Activated T-cell treated with anti-CD3 and anti-CD28 coated beads for 48 hours (primary cell): ENCODE data around the gene LRRC15.

Experiments
- DNase-seq: peaks from one replicate; pipeline ENCODE4 v3.0.0-alpha.2; 2020; ENCODE audit warnings: low read depth

Gene LRRC15

DNA sequence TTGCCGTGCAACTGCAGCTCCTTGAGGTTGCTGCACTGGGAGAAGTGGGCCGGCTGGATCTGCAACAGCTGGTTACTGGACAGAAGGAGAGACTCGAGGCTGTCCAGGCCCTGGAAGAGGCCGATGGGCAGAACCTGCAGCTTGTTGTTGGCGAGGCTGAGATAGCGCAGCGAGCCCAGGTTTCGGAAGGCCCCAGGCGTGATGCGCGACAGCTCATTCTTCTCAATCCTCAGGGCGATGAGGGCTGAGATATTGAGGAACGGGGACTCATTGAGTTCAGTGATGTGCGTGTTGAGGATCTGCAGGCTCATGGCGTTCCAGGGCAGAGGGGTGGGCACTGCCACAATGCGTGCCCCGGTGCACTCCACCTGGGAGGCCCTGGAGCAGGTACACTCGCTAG lies 9.0 kb downstream of the LRRC15 start:
- DNase-seq, result no peak

GRCh38 chr3:194357681-194358080 lies 11.9 kb downstream of the LRRC15 start:
- DNase-seq, result no peak

DNA sequence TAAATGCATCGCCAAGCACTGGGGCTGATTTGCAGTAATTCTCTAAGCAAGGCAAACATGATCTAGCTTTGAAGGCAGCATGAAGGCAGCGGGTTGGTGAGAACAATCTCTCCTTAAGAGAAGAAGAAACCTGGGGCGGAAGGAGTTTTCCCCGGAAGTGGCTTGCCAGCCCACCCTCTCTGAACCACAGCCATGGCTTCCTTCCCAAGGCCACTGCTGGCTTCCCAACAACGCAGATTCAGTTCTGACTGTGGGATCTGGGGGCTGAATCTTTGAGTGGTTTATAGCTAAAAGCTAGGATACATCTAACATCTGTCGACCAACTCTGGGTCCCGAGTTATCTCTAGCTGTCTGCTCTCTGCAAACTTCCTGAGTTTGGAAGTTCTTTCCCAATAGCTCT lies 14.2 kb downstream of the LRRC15 start:
- no peak for DNase-seq

DNA sequence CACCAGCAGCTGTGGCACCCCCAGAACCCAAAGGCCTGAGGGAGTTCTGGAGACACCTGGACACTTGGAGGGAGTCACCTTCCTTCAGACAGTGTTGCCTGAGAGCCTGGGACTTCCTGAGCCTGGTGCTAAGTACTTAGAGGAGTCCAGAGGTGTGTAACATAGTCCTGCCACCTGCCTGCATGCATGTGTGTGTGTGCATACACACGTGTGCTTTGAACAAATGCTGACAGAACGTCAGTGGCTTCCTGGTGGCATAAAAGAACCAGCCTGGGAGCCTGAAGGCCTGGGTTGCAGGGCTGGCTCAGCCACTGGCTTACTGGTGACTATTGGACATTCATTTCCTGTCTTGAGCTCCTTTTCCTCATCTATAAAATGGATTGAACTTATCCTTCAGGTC lies 15.2 kb downstream of the LRRC15 start:
- DNase-seq, result no peak

- DNase-seq, result no peak
These were observed 16.8 kb downstream of the LRRC15 start for GRCh38 chr3:194352667-194353246.

DNA sequence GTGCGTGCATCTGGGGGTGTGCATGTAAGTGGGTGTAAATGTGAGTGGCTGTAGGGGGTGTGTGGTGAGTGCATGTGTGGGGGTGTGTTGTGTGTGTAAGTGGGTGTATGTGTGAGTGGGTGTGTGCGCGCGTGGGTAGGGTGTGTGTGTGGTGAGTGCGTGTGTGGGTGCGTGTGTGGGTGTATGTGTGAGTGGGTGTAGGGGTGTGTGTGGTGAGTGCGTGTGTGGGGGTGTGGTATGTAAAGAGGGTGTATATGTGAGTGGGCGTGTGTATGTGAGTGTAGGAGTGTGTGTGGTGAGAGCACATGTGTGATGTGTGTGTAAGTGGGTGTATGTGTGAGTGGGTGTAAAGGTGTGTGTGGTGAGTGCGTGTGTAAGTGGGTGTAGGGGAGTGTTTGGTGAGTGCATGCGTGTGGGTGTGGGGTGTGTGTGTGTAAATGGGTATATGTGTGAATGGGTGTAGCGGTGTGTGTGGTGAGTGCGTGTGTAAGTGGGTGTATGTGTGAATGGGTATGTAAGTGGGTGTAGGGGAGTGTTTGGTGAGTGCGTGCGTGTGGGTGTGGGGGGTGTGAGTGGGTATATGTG lies 17.5 kb downstream of the LRRC15 start:
- no peak for DNase-seq

GRCh38 chr3:194351080-194351672 lies 18.4 kb downstream of the LRRC15 start, which contains the start of gene CPN2:
Gene CPN2 (minus strand): TSS chr3:194351328. CDS start chr3:194342702, 8,626 bp downstream.
- no peak for DNase-seq

DNA sequence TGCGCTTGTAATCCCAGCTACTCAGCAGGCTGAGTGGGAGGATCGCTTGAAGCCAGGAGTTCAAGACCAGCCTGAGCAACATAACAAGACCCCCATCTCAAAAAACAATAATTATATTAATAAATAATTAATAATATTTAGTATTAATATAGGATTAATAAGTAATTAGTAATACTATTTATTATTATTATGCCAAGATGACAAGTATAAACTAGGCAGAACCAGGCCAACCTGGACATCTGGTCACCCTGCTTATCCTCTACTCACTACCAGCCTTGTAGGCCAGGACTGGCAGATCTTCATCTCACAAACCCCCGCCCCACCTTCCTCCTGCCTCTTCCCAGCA lies 18.8 kb downstream of the LRRC15 start:
- DNase-seq, result no peak

- no peak for DNase-seq
These were observed 21.2 kb downstream of the LRRC15 start for GRCh38 chr3:194348354-194348753.

- DNase-seq, result no peak
These were observed 22.9 kb downstream of the LRRC15 start for GRCh38 chr3:194346621-194347020.

DNA sequence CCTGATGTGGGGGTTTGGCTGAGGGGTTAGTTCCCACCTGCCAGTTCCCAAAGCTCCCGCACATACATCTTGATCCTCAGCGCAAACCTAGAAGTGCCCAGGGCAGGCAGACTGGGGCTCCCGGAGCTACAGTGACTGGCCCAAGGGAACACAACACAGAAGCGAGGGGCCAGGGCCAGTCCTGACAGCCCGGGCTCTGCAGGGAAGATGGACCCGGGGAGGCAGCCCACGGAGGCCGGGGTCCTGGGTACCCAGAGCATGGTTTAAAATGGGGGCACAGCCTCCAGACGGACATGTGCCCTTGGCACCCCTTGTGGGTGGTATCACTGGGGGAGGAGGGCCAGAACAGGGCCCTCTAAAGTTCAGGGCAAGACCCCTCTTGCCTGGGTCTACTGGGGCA lies 23.5 kb downstream of the LRRC15 start:
- no peak for DNase-seq

DNA sequence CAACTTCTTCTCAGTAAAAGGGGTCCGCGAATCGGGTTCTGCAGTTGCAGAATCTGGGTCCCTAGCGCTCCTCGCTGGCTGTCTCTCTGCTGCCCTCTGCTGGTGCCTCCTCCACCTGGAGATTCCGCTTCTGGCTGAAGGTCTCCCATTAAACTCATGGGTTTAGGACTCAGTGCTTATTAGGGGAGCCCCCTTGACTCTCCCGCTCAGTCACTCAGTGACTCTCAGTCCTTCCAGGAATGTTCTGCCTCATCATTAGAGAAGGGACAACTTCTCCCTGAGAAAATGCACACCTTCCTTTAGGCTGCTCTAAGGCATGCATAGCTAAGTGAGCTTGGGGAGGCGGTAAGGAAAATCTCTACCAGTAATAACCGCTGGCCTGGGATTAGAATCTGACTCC lies 25.5 kb downstream of the LRRC15 start:
- peak; percentile 55 for DNase-seq

- DNase-seq, result no peak
These were observed 26.0 kb downstream of the LRRC15 start for GRCh38 chr3:194343561-194343893.

- no peak for DNase-seq
These were observed 26.5 kb downstream of the LRRC15 start for GRCh38 chr3:194342861-194343560.

DNA sequence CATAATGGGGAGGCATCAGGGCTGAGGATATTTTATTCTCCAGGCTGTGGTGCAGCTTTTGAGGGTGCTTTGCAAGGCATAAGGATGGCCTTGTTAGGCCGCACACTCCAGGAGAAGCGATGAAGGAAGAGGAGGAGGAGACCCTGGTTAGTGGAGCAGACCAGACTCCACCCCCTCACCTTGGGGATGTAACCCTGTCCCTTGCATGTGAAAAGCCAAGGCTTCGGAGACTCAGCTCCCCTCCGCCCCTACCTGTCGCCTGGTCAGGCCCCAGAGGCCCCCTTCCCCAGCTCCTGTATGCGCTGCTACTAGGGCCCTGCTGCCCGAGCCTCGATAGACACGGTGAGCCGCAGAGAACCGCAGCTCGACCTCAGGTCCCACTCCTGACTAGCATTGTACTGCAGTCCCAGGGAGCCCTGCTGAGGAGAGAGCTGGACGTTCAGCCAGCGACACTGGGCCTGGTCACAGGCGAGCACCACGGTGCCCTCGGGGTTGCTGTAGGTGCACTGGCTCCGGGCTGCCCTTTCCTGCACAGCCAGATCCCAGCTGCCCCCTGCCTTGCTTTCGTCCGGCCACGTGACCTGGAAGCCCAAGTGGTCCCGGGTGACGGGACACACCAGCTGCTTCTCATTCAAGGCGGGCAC lies 28.7 kb downstream of the LRRC15 start:
- DNase-seq, result no peak

DNA sequence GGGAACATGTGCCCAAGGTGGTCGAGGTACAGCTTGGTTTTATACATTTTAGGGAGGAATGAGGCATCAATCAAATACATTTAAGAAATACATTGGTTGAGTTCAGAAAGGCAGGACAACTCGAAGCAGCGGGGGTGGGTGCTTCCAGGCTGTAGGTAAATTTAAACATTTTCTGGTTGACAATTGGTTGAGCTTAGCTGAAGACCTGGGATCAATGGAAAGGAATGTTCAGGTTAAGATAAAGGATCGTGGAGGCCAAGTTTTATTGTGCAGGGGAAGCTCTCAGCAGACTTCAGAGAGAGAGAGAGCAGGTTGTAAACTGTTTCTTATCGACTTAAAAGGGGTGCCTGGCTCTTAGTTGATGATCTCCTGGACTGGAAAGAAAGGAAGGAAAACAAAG lies 29.7 kb downstream of the LRRC15 start:
- DNase-seq, result no peak

GRCh38 chr3:194339356-194339755 lies 30.2 kb downstream of the LRRC15 start:
- no peak for DNase-seq

GRCh38 chr3:194337965-194338753 lies 31.4 kb downstream of the LRRC15 start:
- no peak for DNase-seq

GRCh38 chr3:194336601-194337355 lies 32.8 kb downstream of the LRRC15 start:
- no peak for DNase-seq

- DNase-seq, result no peak
These were observed 35.6 kb downstream of the LRRC15 start for GRCh38 chr3:194333981-194334320.

GRCh38 chr3:194333212-194333980 lies 36.1 kb downstream of the LRRC15 start:
- peak; percentile 86 for DNase-seq
